Lung (tissue), 12 donors: ENCODE results near the gene ATM. TPM values are rescaled to one million over a fixed set of nuclear protein-coding genes. Genes with fewer than 3 reads are reported as not detected.

ENCODE experiments used
- ATAC-seq: fragments of 200-7000 bp; cut with Tn5 transposase; one replicate; pipeline ENCODE4 v1.9.1; 2020; ENCODE audit warnings: moderate number of reproducible peaks; ENCODE audit not compliant: insufficient read depth, low FRiP score
- DNase-seq, 3 donors: peaks; one replicate each; pipeline ENCODE4 v3.0.0-alpha.2; 2013 to 2017
- H3K27ac ChIP-seq, 2 donors: one replicate each; pipeline ENCODE4 v1.5.1; 2013; ENCODE audit warnings: mild to moderate bottlenecking in 2 of 2, moderate library complexity in 2 of 2, control low read depth in 1 of 2, inconsistent platforms in 1 of 2, low read depth in 1 of 2, low read length in 1 of 2
- H3K27me3 ChIP-seq, 3 donors: one replicate each; pipeline ENCODE4 v1.5.1; 2013; ENCODE audit warnings: low read length in 2 of 3; ENCODE audit not compliant: control insufficient read depth in 3 of 3, insufficient read depth in 3 of 3
- H3K36me3 ChIP-seq, 4 donors: one replicate each; pipeline ENCODE4 v1.5.1; 2013; ENCODE audit warnings: low read length in 4 of 4, mild to moderate bottlenecking in 1 of 4, moderate library complexity in 1 of 4; ENCODE audit not compliant: control insufficient read depth in 4 of 4, insufficient read depth in 4 of 4
- H3K4me1 ChIP-seq, 5 donors: one replicate each; pipeline ENCODE4 v1.5.1; 2013; ENCODE audit warnings: low read length in 5 of 5, mild to moderate bottlenecking in 2 of 5, moderate library complexity in 1 of 5; ENCODE audit not compliant: control insufficient read depth in 5 of 5, insufficient read depth in 5 of 5
- H3K4me3 ChIP-seq: one replicate; pipeline ENCODE4 v1.5.1; 2013; ENCODE audit warnings: mild to moderate bottlenecking, control low read depth, moderate library complexity
- H3K9ac ChIP-seq, 2 donors: one replicate each; pipeline ENCODE4 v1.5.1; 2013; ENCODE audit warnings: low read length in 2 of 2, control low read depth in 1 of 2; ENCODE audit not compliant: insufficient read depth in 1 of 2
- H3K9me3 ChIP-seq, 4 donors: one replicate each; pipeline ENCODE4 v1.5.1; 2013; ENCODE audit warnings: low read length in 3 of 4, mild to moderate bottlenecking in 1 of 4, moderate library complexity in 1 of 4; ENCODE audit not compliant: control insufficient read depth in 4 of 4, insufficient read depth in 3 of 4
- WGBS, 2 donors: extraction: QIAGEN DNeasy Blood & Tissue Kit; methylation state at CpG; one replicate each; pipeline ENCODE4 v1.1.7; 2013; 5-methylcytosine and 5-hydroxymethylcytosine counted together
- polyA plus RNA-seq, 2 donors: library from polyadenylated mRNA; stranded (reverse); fragments of 200-250 nt; gene quantifications; one replicate each; pipeline ENCODE4 v1.2.1, GENCODE V29; 2013
- total RNA-seq, 2 donors: library from RNA; depleted of rRNA in 1 of 2; stranded (reverse); fragments of >200 nt in 1 of 2; gene quantifications; one replicate each; pipeline ENCODE4 v1.2.1, GENCODE V29; 2014 to 2021
- TF ChIP-seq, protein P1 (sequence below): IDR thresholded peaks from 2 replicates; pipeline ENCODE4 v1.5.1; 2012; ENCODE audit warnings: mild to moderate bottlenecking; ENCODE audit errors: control extremely low read depth, extremely low read depth
- donor health status: control.
- donor health status: control.
- donor health status: Bipolar disorder and iron deficiency.
- donor health status: healthy.
- donor health status: DM: yes; HTN: yes; CAD: no.

Gene ATM
- total and polyA plus RNA-seq, 4 donors: 14.9 to 165 (median 29.9) TPM

DNA sequence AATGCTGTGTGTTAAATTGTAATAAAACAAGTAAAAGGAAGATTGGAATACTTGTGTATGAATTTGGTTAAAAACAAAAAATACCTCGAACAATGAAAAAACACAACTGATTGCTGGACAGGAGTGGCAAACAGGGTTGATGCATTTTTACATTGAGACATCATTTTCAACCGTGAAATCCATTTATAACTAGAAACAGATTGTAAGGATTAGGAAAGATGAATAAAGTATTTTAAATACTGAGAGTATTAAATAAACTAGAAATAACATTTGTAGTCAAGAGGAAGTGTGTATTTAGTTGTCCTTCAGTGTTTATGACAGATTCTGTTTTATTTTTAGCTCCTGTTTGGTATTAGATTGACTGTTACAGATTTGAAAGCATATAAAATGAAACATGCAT is 5.4 kb downstream of the ATM start:
- Histone ChIP-seq H3K27me3 (no peaks in the 10 kb centered on the region), H3K4me1 (peaks cover 3 to 12% (median 10%) of the 10 kb centered on the region in 5 donors), H3K36me3 (peaks cover 6 to 23% (median 10%) of the 10 kb centered on the region in 4 donors), H3K4me3 (no peak overlapping the region), H3K9ac (no peak overlapping the region), H3K27ac (no peak overlapping the region), H3K9me3 (no peaks in the 10 kb centered on the region)
- DNase-seq: no peak
- TF ChIP-seq, protein P1, sequence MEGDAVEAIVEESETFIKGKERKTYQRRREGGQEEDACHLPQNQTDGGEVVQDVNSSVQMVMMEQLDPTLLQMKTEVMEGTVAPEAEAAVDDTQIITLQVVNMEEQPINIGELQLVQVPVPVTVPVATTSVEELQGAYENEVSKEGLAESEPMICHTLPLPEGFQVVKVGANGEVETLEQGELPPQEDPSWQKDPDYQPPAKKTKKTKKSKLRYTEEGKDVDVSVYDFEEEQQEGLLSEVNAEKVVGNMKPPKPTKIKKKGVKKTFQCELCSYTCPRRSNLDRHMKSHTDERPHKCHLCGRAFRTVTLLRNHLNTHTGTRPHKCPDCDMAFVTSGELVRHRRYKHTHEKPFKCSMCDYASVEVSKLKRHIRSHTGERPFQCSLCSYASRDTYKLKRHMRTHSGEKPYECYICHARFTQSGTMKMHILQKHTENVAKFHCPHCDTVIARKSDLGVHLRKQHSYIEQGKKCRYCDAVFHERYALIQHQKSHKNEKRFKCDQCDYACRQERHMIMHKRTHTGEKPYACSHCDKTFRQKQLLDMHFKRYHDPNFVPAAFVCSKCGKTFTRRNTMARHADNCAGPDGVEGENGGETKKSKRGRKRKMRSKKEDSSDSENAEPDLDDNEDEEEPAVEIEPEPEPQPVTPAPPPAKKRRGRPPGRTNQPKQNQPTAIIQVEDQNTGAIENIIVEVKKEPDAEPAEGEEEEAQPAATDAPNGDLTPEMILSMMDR: no peak
- WGBS, 2 donors: 66 to 76% methylated on average over 2 of the region's 2 CpGs
- no peak for ATAC-seq

DNA sequence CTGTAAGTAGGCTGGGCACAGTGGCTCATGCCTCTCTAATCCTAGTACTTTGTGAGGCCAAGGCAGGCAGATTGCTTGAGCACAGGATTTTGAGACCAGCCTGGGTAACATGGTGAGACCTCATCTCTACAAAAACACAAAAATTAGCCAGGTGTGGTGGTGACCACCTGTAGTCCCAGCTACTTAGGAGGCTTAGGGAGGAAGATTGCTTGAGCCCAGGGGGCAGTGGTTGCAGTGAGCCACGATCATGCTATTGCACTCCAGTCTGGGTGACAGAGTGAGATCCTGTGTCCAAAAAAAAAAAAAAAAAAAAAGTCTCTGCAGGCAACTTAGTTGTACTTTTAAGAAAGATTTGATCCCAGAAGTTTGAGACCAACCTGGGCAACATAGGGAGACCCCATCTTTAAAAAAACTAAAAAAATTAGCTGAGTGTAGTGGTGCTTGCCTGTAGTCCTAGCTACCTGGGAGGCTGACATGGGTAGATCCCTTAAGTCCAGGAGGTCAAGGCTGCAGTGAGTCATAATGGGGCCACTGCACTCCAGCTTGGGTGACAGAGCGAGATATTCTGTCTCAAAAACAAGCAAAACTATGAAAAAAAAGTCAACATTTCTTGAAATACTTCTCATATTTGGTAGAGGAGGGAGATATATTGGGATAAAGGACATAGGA is 10.5 kb downstream of the ATM start:
- peaks cover 0 to 2% (median 0%) of the 10 kb centered on the region in 5 donors for H3K4me1 ChIP-seq
- no peak overlapping the region for H3K27ac ChIP-seq
- H3K36me3 ChIP-seq: peaks cover 12 to 42% (median 23%) of the 10 kb centered on the region in 4 donors
- no peak for DNase-seq
- TF ChIP-seq, protein P1: no peak
- no peak overlapping the region for H3K9ac ChIP-seq
- WGBS, 2 donors: 96 to 100% methylated on average over 2 of the region's 2 CpGs
- no peak for ATAC-seq
- H3K27me3 ChIP-seq: no peaks in the 10 kb centered on the region
- no peaks in the 10 kb centered on the region for H3K9me3 ChIP-seq
- no peak overlapping the region for H3K4me3 ChIP-seq

DNA sequence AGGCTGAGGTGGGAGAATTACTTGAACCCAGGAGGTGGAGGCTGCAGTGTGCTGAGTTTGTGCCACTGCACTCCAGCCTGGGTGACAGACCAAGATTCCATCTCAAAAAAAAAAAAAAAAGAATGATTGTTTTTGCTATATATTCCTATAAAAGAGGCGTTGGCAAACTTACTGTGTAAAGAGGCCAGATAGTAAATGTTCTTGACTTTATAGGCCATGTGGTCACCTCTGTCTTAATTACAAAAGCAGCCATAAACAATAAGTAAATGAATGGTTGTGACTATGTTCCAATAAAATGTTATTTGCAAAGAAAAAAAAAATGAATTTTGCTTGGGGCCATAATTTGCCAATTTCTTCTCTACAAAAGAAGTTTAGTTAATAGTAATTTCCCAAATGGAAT is 12.3 kb downstream of the ATM start:
- ATAC-seq: no peak
- H3K27ac ChIP-seq: no peak overlapping the region
- 85 to 100% methylated on average over 1 of the region's 1 CpG for WGBS, 2 donors
- no peaks in the 10 kb centered on the region for H3K27me3 ChIP-seq
- TF ChIP-seq, protein P1: no peak
- H3K9ac ChIP-seq: no peak overlapping the region
- no peak for DNase-seq
- peaks cover 7 to 32% (median 18%) of the 10 kb centered on the region in 4 donors for H3K36me3 ChIP-seq
- no peak overlapping the region for H3K4me3 ChIP-seq
- H3K9me3 ChIP-seq: no peaks in the 10 kb centered on the region
- peaks cover 0 to 2% (median 0%) of the 10 kb centered on the region in 5 donors for H3K4me1 ChIP-seq
